WTC11 (cell line): ENCODE data around the gene LAPTM4A. TPM values are rescaled to one million over a fixed set of nuclear protein-coding genes. Genes with fewer than 3 reads are reported as not detected.

Experiments
- ATAC-seq: fragments of 200-7000 bp; cut with Tn5 transposase; 2 replicates; pipeline ENCODE4 v1.10.0; 2021; ENCODE audit warnings: mild to moderate bottlenecking, moderate library complexity
- CTCF ChIA-PET: fragments of 300-600 bp; sonication (Branson Sonifier 250); formaldehyde crosslinking; loops from one replicate; lab custom pipeline; 2021; ENCODE audit warnings: antibody characterized with exemption; lab: Charles Lee
- POLR2A ChIA-PET: fragments of 350-600 bp; sonication (Branson Sonifier 250); formaldehyde crosslinking; loops from one replicate; lab custom pipeline; 2021; ENCODE audit warnings: antibody characterized with exemption; lab: Charles Lee
- DNase-seq: peaks from one replicate; pipeline ENCODE4 v3.0.0; 2021; ENCODE audit warnings: low spot score
- H3K27ac Mint-ChIP-seq: 2 replicates; pipeline ENCODE4 v1.8.0; 2021; ENCODE audit warnings: mixed read lengths
- H3K27me3 Mint-ChIP-seq: 2 replicates; pipeline ENCODE4 v1.8.0; 2021; ENCODE audit warnings: low read depth, mild to moderate bottlenecking, moderate library complexity, mixed read lengths
- H3K36me3 Mint-ChIP-seq: 2 replicates; pipeline ENCODE4 v1.8.0; 2021; ENCODE audit warnings: mixed read lengths
- H3K4me1 Mint-ChIP-seq: 2 replicates; pipeline ENCODE4 v1.8.0; 2022; ENCODE audit warnings: mixed read lengths
- H3K4me3 Mint-ChIP-seq: 2 replicates; pipeline ENCODE4 v1.8.0; 2021; ENCODE audit warnings: mild to moderate bottlenecking, moderate library complexity, mixed read lengths
- H3K9me3 Mint-ChIP-seq: 2 replicates; pipeline ENCODE4 v1.8.0; 2021; ENCODE audit warnings: mixed read lengths
- ATF3 ChIP-seq: sonication (generic); formaldehyde crosslinking; conservative IDR thresholded peaks from 2 replicates; pipeline ENCODE4 v1.8.1; 2022; ENCODE audit warnings: mild to moderate bottlenecking, missing genetic modification reagents
- CBFB ChIP-seq: sonication (generic); formaldehyde crosslinking; IDR thresholded peaks from 2 replicates; pipeline ENCODE4 v1.8.1; 2022; ENCODE audit warnings: mild to moderate bottlenecking, low read depth, missing genetic modification reagents
- CDX4 ChIP-seq: fragments of 250-450 bp; sonication (Bioruptor Pico); IDR thresholded peaks from 2 replicates; pipeline ENCODE4 v1.9.0; 2021; ENCODE audit warnings: moderate library complexity, mild to moderate bottlenecking, inconsistent platforms, borderline replicate concordance
- CREB1 ChIP-seq: sonication (generic); formaldehyde crosslinking; IDR thresholded peaks from 2 replicates; pipeline ENCODE4 v1.8.0; 2023; ENCODE audit warnings: mild to moderate bottlenecking, missing genetic modification reagents
- ELF4 ChIP-seq: sonication (generic); formaldehyde crosslinking; IDR thresholded peaks from 2 replicates; pipeline ENCODE4 v1.8.1; 2022; ENCODE audit warnings: low read depth, mild to moderate bottlenecking, moderate library complexity, missing genetic modification reagents
- FOXP1 ChIP-seq: sonication (generic); formaldehyde crosslinking; IDR thresholded peaks from 2 replicates; pipeline ENCODE4 v1.8.0; 2022; ENCODE audit warnings: missing genetic modification reagents, mild to moderate bottlenecking, moderate library complexity, borderline replicate concordance
- FOXP4 ChIP-seq: sonication (generic); formaldehyde crosslinking; IDR thresholded peaks from 2 replicates; pipeline ENCODE4 v1.8.0; 2022; ENCODE audit warnings: mild to moderate bottlenecking, missing genetic modification reagents
- NFATC4 ChIP-seq: fragments of 250-450 bp; sonication (Bioruptor Pico); IDR thresholded peaks from 2 replicates; pipeline ENCODE4 v1.9.0; 2021; ENCODE audit warnings: mild to moderate bottlenecking
- PREB ChIP-seq: sonication (generic); formaldehyde crosslinking; IDR thresholded peaks from 2 replicates; pipeline ENCODE4 v1.8.1; 2022; ENCODE audit warnings: mild to moderate bottlenecking, missing genetic modification reagents, moderate library complexity, borderline replicate concordance
- PRRX2 ChIP-seq: fragments of 250-450 bp; sonication (Bioruptor Pico); IDR thresholded peaks from 2 replicates; pipeline ENCODE4 v1.8.0; 2021; ENCODE audit warnings: mild to moderate bottlenecking
- TCF7 ChIP-seq: sonication (generic); formaldehyde crosslinking; IDR thresholded peaks from 2 replicates; pipeline ENCODE4 v1.8.0; 2022; ENCODE audit warnings: mild to moderate bottlenecking, low read depth, missing genetic modification reagents, moderate library complexity
- TEAD4 ChIP-seq: sonication (generic); formaldehyde crosslinking; IDR thresholded peaks from 2 replicates; pipeline ENCODE4 v1.8.0; 2022; ENCODE audit warnings: mild to moderate bottlenecking, missing genetic modification reagents
- TP53 ChIP-seq: sonication (generic); formaldehyde crosslinking; IDR thresholded peaks from 2 replicates; pipeline ENCODE4 v1.8.1; 2023; ENCODE audit warnings: mild to moderate bottlenecking, missing genetic modification reagents
- ZNF281 ChIP-seq: sonication (generic); formaldehyde crosslinking; IDR thresholded peaks from 2 replicates; pipeline ENCODE4 v1.8.0; 2023; ENCODE audit warnings: mild to moderate bottlenecking, missing genetic modification reagents
- ZNF317 ChIP-seq: sonication (generic); formaldehyde crosslinking; IDR thresholded peaks from 2 replicates; pipeline ENCODE4 v1.8.1; 2023; ENCODE audit warnings: low read depth, mild to moderate bottlenecking, moderate library complexity, missing genetic modification reagents, borderline replicate concordance
- total RNA-seq: library from RNA; stranded (reverse); gene quantifications from 3 replicates; pipeline ENCODE4 v1.2.3, GENCODE V29; 2021
- TF ChIP-seq, protein P1 (sequence below): fragments of 250-450 bp; sonication (Bioruptor Pico); IDR thresholded peaks from 2 replicates; pipeline ENCODE4 v2.1.2; 2022; ENCODE audit warnings: mild to moderate bottlenecking, moderate library complexity
- TF ChIP-seq, protein P2 (sequence below): sonication (generic); formaldehyde crosslinking; IDR thresholded peaks from 2 replicates; pipeline ENCODE4 v1.8.0; 2022; ENCODE audit warnings: mild to moderate bottlenecking, missing genetic modification reagents
- TF ChIP-seq, protein P3 (sequence below): sonication (generic); formaldehyde crosslinking; IDR thresholded peaks from 2 replicates; pipeline ENCODE4 v1.8.1; 2023; ENCODE audit warnings: mild to moderate bottlenecking, missing genetic modification reagents, borderline replicate concordance

Gene LAPTM4A
- total RNA-seq, 1 experiment from 2014 or later, result 163 TPM

DNA sequence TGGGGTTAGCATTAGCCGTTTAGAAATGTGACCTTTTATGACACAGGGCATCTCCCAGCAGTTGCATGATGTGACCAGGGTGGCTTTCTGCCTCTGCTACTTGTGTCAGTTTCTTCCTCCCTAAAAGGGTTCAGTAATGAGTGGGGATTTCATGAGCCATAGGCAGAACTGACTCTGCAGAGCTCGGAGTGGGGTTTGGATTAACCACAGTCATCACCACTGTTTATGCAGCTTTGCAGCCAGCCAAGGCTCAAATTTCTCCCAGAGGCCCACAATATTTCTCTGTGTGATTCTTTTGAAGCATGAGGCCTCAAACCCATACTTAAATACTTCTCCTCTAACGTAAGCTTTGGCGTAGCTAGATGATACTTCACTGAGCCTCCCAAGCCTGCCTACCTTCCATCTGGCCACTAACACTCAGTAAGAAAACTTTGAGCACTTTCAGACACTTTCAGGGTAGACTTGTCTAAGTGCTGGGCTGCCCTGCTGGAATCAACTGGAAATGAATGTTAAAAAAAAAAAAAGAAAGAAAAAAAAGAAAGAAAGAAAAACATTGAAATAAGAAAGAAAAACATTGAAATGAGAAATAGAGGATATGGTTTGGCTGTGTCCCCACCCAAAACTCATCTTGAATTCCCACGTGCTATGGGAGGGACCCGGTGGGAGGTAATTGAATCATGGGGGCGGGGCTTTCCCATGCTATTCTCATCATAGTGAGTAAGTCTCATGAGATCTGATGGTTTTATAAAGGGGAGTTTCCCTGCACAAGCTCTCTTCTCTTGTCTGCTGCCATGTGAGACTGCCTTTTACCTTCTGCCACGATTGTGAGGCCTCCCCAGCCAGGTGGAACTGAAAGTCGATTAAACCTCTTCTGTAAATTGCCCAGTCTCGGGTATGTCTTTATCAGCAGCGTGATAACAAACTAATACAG lies 11.5 kb upstream of the LAPTM4A start:
- ChIA-PET POLR2A (no interaction called here), CTCF (interaction anchor here (0.6 to 1.3 kb wide), 3 partner anchors 47 to 349 kb away, joined by 3 to 5 read pairs (median 3); no protein-coding TSS in a partner anchor)
- TF ChIP-seq CREB1, result no peak
- no peak for TF ChIP-seq TEAD4 (CRISPR knock-in tag)
- no peak for TF ChIP-seq ZNF317 (CRISPR knock-in tag)
- no peak for TF ChIP-seq CDX4 (CRISPR knock-in tag)
- TF ChIP-seq TCF7, result no peak
- no peak for TF ChIP-seq FOXP1 (CRISPR knock-in tag)
- no peak for TF ChIP-seq TP53 (CRISPR knock-in tag)
- no peak for TF ChIP-seq PREB (CRISPR knock-in tag)
- no peak for TF ChIP-seq FOXP4
- TF ChIP-seq, protein P1, sequence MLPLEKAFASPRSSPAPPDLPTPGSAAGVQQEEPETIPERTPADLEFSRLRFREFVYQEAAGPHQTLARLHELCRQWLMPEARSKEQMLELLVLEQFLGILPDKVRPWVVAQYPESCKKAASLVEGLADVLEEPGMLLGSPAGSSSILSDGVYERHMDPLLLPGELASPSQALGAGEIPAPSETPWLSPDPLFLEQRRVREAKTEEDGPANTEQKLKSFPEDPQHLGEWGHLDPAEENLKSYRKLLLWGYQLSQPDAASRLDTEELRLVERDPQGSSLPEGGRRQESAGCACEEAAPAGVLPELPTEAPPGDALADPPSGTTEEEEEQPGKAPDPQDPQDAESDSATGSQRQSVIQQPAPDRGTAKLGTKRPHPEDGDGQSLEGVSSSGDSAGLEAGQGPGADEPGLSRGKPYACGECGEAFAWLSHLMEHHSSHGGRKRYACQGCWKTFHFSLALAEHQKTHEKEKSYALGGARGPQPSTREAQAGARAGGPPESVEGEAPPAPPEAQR (CRISPR knock-in tag), result no peak
- TF ChIP-seq NFATC4, result no peak
- TF ChIP-seq CBFB, result no peak
- TF ChIP-seq ZNF281 (CRISPR knock-in tag), result no peak
- TF ChIP-seq, protein P2, sequence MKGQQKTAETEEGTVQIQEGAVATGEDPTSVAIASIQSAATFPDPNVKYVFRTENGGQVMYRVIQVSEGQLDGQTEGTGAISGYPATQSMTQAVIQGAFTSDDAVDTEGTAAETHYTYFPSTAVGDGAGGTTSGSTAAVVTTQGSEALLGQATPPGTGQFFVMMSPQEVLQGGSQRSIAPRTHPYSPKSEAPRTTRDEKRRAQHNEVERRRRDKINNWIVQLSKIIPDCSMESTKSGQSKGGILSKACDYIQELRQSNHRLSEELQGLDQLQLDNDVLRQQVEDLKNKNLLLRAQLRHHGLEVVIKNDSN (CRISPR knock-in tag), result no peak
- TF ChIP-seq ATF3 (CRISPR knock-in tag), result no peak
- no peak for TF ChIP-seq ELF4 (CRISPR knock-in tag)
- TF ChIP-seq, protein P3, sequence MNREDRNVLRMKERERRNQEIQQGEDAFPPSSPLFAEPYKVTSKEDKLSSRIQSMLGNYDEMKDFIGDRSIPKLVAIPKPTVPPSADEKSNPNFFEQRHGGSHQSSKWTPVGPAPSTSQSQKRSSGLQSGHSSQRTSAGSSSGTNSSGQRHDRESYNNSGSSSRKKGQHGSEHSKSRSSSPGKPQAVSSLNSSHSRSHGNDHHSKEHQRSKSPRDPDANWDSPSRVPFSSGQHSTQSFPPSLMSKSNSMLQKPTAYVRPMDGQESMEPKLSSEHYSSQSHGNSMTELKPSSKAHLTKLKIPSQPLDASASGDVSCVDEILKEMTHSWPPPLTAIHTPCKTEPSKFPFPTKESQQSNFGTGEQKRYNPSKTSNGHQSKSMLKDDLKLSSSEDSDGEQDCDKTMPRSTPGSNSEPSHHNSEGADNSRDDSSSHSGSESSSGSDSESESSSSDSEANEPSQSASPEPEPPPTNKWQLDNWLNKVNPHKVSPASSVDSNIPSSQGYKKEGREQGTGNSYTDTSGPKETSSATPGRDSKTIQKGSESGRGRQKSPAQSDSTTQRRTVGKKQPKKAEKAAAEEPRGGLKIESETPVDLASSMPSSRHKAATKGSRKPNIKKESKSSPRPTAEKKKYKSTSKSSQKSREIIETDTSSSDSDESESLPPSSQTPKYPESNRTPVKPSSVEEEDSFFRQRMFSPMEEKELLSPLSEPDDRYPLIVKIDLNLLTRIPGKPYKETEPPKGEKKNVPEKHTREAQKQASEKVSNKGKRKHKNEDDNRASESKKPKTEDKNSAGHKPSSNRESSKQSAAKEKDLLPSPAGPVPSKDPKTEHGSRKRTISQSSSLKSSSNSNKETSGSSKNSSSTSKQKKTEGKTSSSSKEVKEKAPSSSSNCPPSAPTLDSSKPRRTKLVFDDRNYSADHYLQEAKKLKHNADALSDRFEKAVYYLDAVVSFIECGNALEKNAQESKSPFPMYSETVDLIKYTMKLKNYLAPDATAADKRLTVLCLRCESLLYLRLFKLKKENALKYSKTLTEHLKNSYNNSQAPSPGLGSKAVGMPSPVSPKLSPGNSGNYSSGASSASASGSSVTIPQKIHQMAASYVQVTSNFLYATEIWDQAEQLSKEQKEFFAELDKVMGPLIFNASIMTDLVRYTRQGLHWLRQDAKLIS (CRISPR knock-in tag), result no peak
- TF ChIP-seq PRRX2 (CRISPR knock-in tag), result no peak
- H3K4me1 Mint-ChIP-seq, result no peaks in the 10 kb centered on the region; the same call in 1 of the 2 replicates
- DNase-seq (no peak), ATAC-seq (no peak)
- no peak overlapping the region for H3K4me3 Mint-ChIP-seq
- H3K27me3 Mint-ChIP-seq, result 0 out of 2 replicates have a peak, but pooled peaks cover 4% of the 10 kb centered on the region
- peaks cover 10% of the 10 kb centered on the region for H3K9me3 Mint-ChIP-seq
- 0 out of 2 replicates have a peak, but pooled peaks cover 2% of the 10 kb centered on the region for H3K36me3 Mint-ChIP-seq
- H3K27ac Mint-ChIP-seq, result no peak overlapping the region
